Endothelial cell of umbilical vein (primary cell): ENCODE results near the gene TCEAL1. TPM values are rescaled to one million over a fixed set of nuclear protein-coding genes. Genes with fewer than 3 reads are reported as not detected.

ENCODE experiments used
- BruUV-seq: library from RNA; stranded (reverse); fragments of 400-500 nt; replicated peaks from 2 replicates; lab custom pipeline; 2021; lab: Mats Ljungman, UMichigan
- CTCF ChIA-PET: fragments of 300-600, 350-600 bp; sonication (Branson Sonifier 250); formaldehyde crosslinking; loops from one replicate; lab custom pipeline; 2021; ENCODE audit warnings: antibody characterized with exemption, inconsistent platforms; lab: Charles Lee
- POLR2A ChIA-PET: fragments of 300-600, 350-600 bp; sonication (Branson Sonifier 250); formaldehyde crosslinking; loops from one replicate; lab custom pipeline; 2021; ENCODE audit warnings: antibody characterized with exemption, inconsistent platforms; lab: Charles Lee
- DNase-seq: peaks from one replicate; pipeline ENCODE4 v3.0.0-alpha.2; 2011; ENCODE audit warnings: low read depth, low spot score
- FAIRE-seq: peaks from 2 replicates; lab custom pipeline; 2011; peaks lifted over from hg19 to GRCh38; lab: Jason Lieb, UNC
- H2AFZ ChIP-seq: 2 replicates; pipeline ENCODE4 v1.6.0; 2012; ENCODE audit warnings: low read depth, low read length, control low read depth, inconsistent platforms
- H3K27ac ChIP-seq: 2 replicates; pipeline ENCODE4 v1.5.1; 2011; ENCODE audit warnings: low read depth, mild to moderate bottlenecking, control low read depth, low read length, moderate library complexity; ENCODE audit not compliant: insufficient read depth
- H3K27me3 ChIP-seq, 2 experiments: 2 replicates each; pipeline versions ENCODE4 v1.6.0 to v1.6.1; 2011; ENCODE audit warnings: low read length in 2 of 2, mixed read lengths in 1 of 2; ENCODE audit not compliant: control insufficient read depth in 2 of 2, insufficient read depth in 2 of 2
- H3K36me3 ChIP-seq, 2 experiments: 2 replicates in 1 of 2; 3 replicates in 1 of 2; pipeline ENCODE4 v1.5.1; 2011; ENCODE audit warnings: low read length in 2 of 2, mild to moderate bottlenecking in 1 of 2, moderate library complexity in 1 of 2; ENCODE audit not compliant: control insufficient read depth in 2 of 2, insufficient read depth in 2 of 2; ENCODE audit errors: extremely low read depth in 1 of 2
- H3K4me1 ChIP-seq: 3 replicates; pipeline ENCODE4 v1.5.1; 2011; ENCODE audit warnings: mild to moderate bottlenecking, low read length; ENCODE audit not compliant: control insufficient read depth, insufficient read depth; ENCODE audit errors: extremely low read depth
- H3K4me2 ChIP-seq: 2 replicates; pipeline ENCODE4 v1.6.1; 2011; ENCODE audit warnings: low read length, control low read depth, mixed read lengths; ENCODE audit not compliant: insufficient read depth
- H3K4me3 ChIP-seq, 3 experiments: fragments of 200-600 bp in 1 of 3; sonication (generic), shearing (Covaris generic) in 1 of 3; replicated peaks in 1 of 3; 2 replicates each; pipeline ENCODE4 v1.5.1; 2011 to 2016; ENCODE audit warnings: control low read depth in 3 of 3, low read length in 3 of 3, mild to moderate bottlenecking in 2 of 3, inconsistent platforms in 1 of 3, low read depth in 1 of 3, moderate library complexity in 1 of 3; ENCODE audit not compliant: insufficient read depth in 1 of 3
- H3K79me2 ChIP-seq: 2 replicates; pipeline ENCODE4 v1.6.0; 2012; ENCODE audit warnings: low read length, inconsistent platforms; ENCODE audit not compliant: control insufficient read depth, insufficient read depth
- H3K9ac ChIP-seq: replicated peaks from 2 replicates; pipeline ENCODE3; 2011; ENCODE audit warnings: low read length, control low read depth; ENCODE audit not compliant: insufficient read depth; ENCODE audit errors: extremely low read depth
- H3K9me1 ChIP-seq: replicated peaks from 3 replicates; pipeline ENCODE4 v1.6.0; 2011; ENCODE audit warnings: mild to moderate bottlenecking, low read length; ENCODE audit not compliant: control insufficient read depth, insufficient read depth; ENCODE audit errors: extremely low read depth
- H3K9me3 ChIP-seq: replicated peaks from 2 replicates; pipeline ENCODE4 v1.5.1; 2012; ENCODE audit warnings: low read length, inconsistent platforms; ENCODE audit not compliant: control insufficient read depth, insufficient read depth
- H4K20me1 ChIP-seq: replicated peaks from 2 replicates; pipeline ENCODE3; 2011; ENCODE audit warnings: mild to moderate bottlenecking, low read length; ENCODE audit not compliant: control insufficient read depth, insufficient read depth; ENCODE audit errors: extremely low read depth
- CTCF ChIP-seq, 2 donors: IDR thresholded peaks; 1 replicate in 1 of 2; 2 replicates in 1 of 2; pipeline ENCODE4 v1.5.1; 2011; ENCODE audit warnings: low read length in 2 of 2, mild to moderate bottlenecking in 2 of 2, moderate library complexity in 2 of 2, control low read depth in 1 of 2, inconsistent platforms in 1 of 2, low read depth in 1 of 2; ENCODE audit not compliant: insufficient read depth in 1 of 2; ENCODE audit errors: extremely low read depth in 1 of 2
- EZH2 ChIP-seq: IDR thresholded peaks from 2 replicates; pipeline ENCODE4 v1.6.1; 2012; ENCODE audit warnings: borderline replicate concordance, low read depth, mild to moderate bottlenecking, moderate library complexity, low read length, inconsistent platforms; ENCODE audit not compliant: severe bottlenecking
- FOS ChIP-seq: IDR thresholded peaks from 2 replicates; pipeline ENCODE4 v1.6.1; 2011; ENCODE audit warnings: mild to moderate bottlenecking, low read length, moderate library complexity, borderline replicate concordance; ENCODE audit not compliant: insufficient read depth
- GATA2 ChIP-seq: IDR thresholded peaks from 2 replicates; pipeline ENCODE4 v1.7.0; 2011; ENCODE audit warnings: low read depth, mild to moderate bottlenecking, moderate library complexity, mixed read lengths, low read length; ENCODE audit not compliant: insufficient read length, insufficient read depth
- JUN ChIP-seq: IDR thresholded peaks from 2 replicates; pipeline ENCODE4 v1.6.1; 2011; ENCODE audit warnings: borderline replicate concordance, low read depth; ENCODE audit not compliant: insufficient read length, insufficient read depth
- MAX ChIP-seq: IDR thresholded peaks from 2 replicates; pipeline ENCODE4 v1.6.1; 2011; ENCODE audit not compliant: insufficient read depth, insufficient read length
- MYC ChIP-seq: IDR thresholded peaks from one replicate; pipeline ENCODE4 v1.6.1; 2011; ENCODE audit warnings: mild to moderate bottlenecking, low read depth, low read length
- POLR2A ChIP-seq: IDR thresholded peaks from 2 replicates; pipeline ENCODE4 v1.6.1; 2012; ENCODE audit warnings: low read depth, mild to moderate bottlenecking, control low read depth, low read length
- POLR2AphosphoS5 ChIP-seq: IDR thresholded peaks from 2 replicates; pipeline ENCODE4 v1.6.1; 2012; ENCODE audit warnings: low read depth, mild to moderate bottlenecking, control low read depth, low read length, moderate library complexity; ENCODE audit not compliant: insufficient read depth
- dilution Hi-C: fragments of 300-500 bp; cut with MboI; formaldehyde crosslinking; loops from one replicate; pipeline ENCODE4 v1.15.0; 2019; ENCODE audit warnings: low sequenced_read_pairs; ENCODE audit not compliant: extremely low pct_ligation_motif_present
- intact Hi-C: fragments of 100-400 bp; cut with micrococcal nuclease; formaldehyde crosslinking; loops from one replicate; pipeline ENCODE4 v1.10.0; 2022
- polyA plus RNA-seq, 4 experiments: library from polyadenylated mRNA; depleted of rRNA in 3 of 4; stranded (reverse) in 3 of 4; unstranded in 1 of 4; fragments of >200 nt; gene quantifications; 2 replicates each; pipeline versions ENCODE4 v1.2.1 to v1.2.3, GENCODE V29; 2011 to 2012; ENCODE audit warnings: missing spikeins in 1 of 4
- total RNA-seq: library from RNA; stranded (reverse); gene quantifications from 2 replicates; pipeline ENCODE4 v1.2.3, GENCODE V29; 2021

Gene TCEAL1
- total and polyA plus RNA-seq, 2 donors (not counting 3 experiments of a cell fraction or from before 2014, with no cell fraction given): 18.5 to 18.6 TPM

DNA sequence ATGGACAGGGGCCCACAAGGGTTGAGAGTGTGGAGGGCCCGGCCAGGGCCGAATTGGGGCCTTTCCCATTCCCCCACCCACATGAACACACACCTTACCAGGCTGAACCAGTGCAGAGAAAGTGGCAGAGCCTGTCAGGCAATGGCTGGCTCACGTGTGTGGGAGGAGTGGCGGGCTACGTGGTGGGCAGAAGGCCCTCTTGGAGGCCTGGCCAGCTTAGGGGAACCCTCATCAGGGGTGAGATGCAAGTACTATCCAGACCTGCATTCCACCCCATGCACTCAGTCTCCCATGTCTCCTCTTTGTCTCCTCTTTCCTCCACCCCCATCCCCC lies 42.5 kb upstream of the TCEAL1 start:
- DNase-seq (no peak), FAIRE-seq (no peak)
- ChIA-PET POLR2A (no interaction called here), CTCF (no interaction called here)
- H4K20me1 ChIP-seq: no peaks in the 10 kb centered on the region
- peak overlapping the region; percentile 69 for H3K9ac ChIP-seq
- no peaks in the 10 kb centered on the region for H3K9me3 ChIP-seq
- no TSS peak for BruUV-seq
- peak overlapping the region; percentile 63 to 87 (median 68) for H3K4me3 ChIP-seq
- H3K79me2 ChIP-seq: peaks cover 9% of the 10 kb centered on the region
- peak overlapping the region; percentile 25 for H2AFZ ChIP-seq
- H3K27me3 ChIP-seq: no peaks in the 10 kb centered on the region
- TF ChIP-seq FOS (no peak), EZH2 (no peak), MYC (no peak), GATA2 (no peak), POLR2A (no peak), POLR2AphosphoS5 (no peak), CTCF (IDR thresholded peaks at IDR 0.05; ENCODE audit: extremely low read depth in 1 of 2, insufficient read depth in 1 of 2, low read depth in 1 of 2, low read length in 2 of 2) (no peak), MAX (no peak), JUN (no peak)
- dilution Hi-C loops: no loop called here
- peak overlapping the region; percentile 49 for H3K4me2 ChIP-seq
- H3K9me1 ChIP-seq: no peaks in the 10 kb centered on the region
- no peaks in the 10 kb centered on the region for H3K4me1 ChIP-seq
- intact Hi-C loops: loop anchor here (5.0 kb wide), 1 partner anchor 86 kb away; no protein-coding TSS in a partner anchor
- peak overlapping the region; percentile 32 for H3K27ac ChIP-seq
- no peaks in the 10 kb centered on the region for H3K36me3 ChIP-seq
